ENCODE data around the gene MED16. TPM values are rescaled to one million over a fixed set of nuclear protein-coding genes. Genes with fewer than 3 reads are reported as not detected.

Gene MED16
- total and polyA plus RNA-seq, 10 of the 15 experiments (the other 5 are each of a cell fraction or from before 2014, with no cell fraction given) = 0.56 to 51.1 (median 13.6) TPM

GRCh38 chr19:941292-942132 lies 48.5 kb upstream of the MED16 start:
- Histone ChIP-seq H3K9me3 (replicated peaks; ENCODE audit: control insufficient read depth, insufficient read depth, low read length) (peaks cover 4% of the 10 kb centered on the region), H3K4me1 (ENCODE audit: control insufficient read depth, insufficient read depth, low read length) (peaks cover 7% of the 10 kb centered on the region), H3K4me2 (ENCODE audit: control insufficient read depth, insufficient read depth) (peak overlapping the region; percentile 79), H3K27me3 (replicated peaks in 1 of 2; ENCODE audit: control insufficient read depth in 2 of 2, insufficient read depth in 2 of 2, low read length in 1 of 2) (no peaks in the 10 kb centered on the region), H3K79me2 (ENCODE audit: control insufficient read depth, insufficient read depth, low read length) (peaks cover 60% of the 10 kb centered on the region), H3K4me3 (peak overlapping the region; percentile 37; the same call in 1 of the 2 replicates), H3K36me3 (ENCODE audit: control insufficient read depth in 2 of 2, insufficient read depth in 2 of 2, low read length in 1 of 2) (peaks cover 24 to 30% of the 10 kb centered on the region in 2 experiments), H3K9ac (ENCODE audit: control insufficient read depth, insufficient read depth, low read length) (no peak overlapping the region), H3K27ac (ENCODE audit: control insufficient read depth, insufficient read depth) (no peak overlapping the region), H4K20me1 (ENCODE audit: control insufficient read depth, insufficient read depth) (no peaks in the 10 kb centered on the region; the same call in 1 of the 2 replicates), H2AFZ (ENCODE audit: control insufficient read depth, low read depth, low read length) (no peak overlapping the region)
- RAD21 ChIA-PET (ENCODE audit: unreplicated experiment) = no interaction called here
- BruUV-seq (replicated peaks) = no TSS peak
- SMC1A ChIA-PET (ENCODE audit: uncharacterized antibody, unreplicated experiment) = no interaction called here
- FAIRE-seq = no peak
- POLR2A ChIA-PET = no interaction called here
- in situ Hi-C loops (cut with MboI) (no loop called here), intact Hi-C loops (cut with micrococcal nuclease; ENCODE audit: unreplicated experiment) (no loop called here)
- CTCF ChIA-PET = no interaction called here
- WGBS (ENCODE audit: insufficient coverage, insufficient replicate concordance, low lambda C conversion rate, missing lambda C conversion rate) = 85% methylated on average over 45 of the region's 45 CpGs
- no peak for DNase-seq (ENCODE audit: low read depth, low spot score)
- TF ChIP-seq SKIL (IDR thresholded peaks at IDR 0.05; ENCODE audit: low read depth, poor library complexity, severe bottlenecking) (no peak), POLR2A (IDR thresholded peaks at IDR 0.05; ENCODE audit: low read depth, low read length) (peak; percentile 51; the same call in 1 of the 2 replicates), ZNF622 (IDR thresholded peaks at IDR 0.05) (no peak), ATF3 (IDR thresholded peaks at IDR 0.05; ENCODE audit: borderline replicate concordance, extremely low read depth, low read depth, low read length) (no peak), MYC (IDR thresholded peaks at IDR 0.05; ENCODE audit: insufficient read depth, insufficient read length, insufficient replicate concordance, low read length, severe bottlenecking) (no peak), NFXL1 (IDR thresholded peaks at IDR 0.05; ENCODE audit: borderline replicate concordance) (no peak)
- no peak for ATAC-seq
